ENCODE results near the gene SCN4A. TPM values are rescaled to one million over a fixed set of nuclear protein-coding genes. Genes with fewer than 3 reads are reported as not detected.

Gene SCN4A
- total and polyA plus RNA-seq, 2 of the 13 experiments (the other 11 are each of a cell fraction or from before 2014, with no cell fraction given), result 0.02 to 0.03 TPM

DNA sequence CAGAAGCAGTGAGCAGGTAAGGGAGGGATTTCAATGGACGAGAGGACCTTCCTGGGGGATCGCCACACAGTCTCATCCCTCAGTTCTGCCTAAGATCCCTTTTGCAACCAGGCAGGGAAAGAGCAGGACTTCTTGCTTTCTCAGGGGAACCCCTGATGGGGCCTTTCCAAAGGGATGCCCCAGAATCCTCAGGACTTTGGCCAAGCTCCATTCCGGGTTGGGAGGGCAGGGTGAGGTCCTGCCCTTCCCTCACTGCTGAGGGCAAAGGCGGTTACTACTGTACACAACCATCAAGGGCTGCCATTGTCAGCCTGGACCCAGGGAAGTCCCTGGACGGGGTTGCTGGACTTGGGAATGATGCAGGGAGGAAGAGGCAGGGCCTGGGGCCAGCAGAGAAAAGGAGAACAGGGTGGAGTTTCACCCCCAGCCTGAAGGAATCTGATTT is 35.1 kb upstream of the SCN4A start (continued):
- TF ChIP-seq, protein P1, sequence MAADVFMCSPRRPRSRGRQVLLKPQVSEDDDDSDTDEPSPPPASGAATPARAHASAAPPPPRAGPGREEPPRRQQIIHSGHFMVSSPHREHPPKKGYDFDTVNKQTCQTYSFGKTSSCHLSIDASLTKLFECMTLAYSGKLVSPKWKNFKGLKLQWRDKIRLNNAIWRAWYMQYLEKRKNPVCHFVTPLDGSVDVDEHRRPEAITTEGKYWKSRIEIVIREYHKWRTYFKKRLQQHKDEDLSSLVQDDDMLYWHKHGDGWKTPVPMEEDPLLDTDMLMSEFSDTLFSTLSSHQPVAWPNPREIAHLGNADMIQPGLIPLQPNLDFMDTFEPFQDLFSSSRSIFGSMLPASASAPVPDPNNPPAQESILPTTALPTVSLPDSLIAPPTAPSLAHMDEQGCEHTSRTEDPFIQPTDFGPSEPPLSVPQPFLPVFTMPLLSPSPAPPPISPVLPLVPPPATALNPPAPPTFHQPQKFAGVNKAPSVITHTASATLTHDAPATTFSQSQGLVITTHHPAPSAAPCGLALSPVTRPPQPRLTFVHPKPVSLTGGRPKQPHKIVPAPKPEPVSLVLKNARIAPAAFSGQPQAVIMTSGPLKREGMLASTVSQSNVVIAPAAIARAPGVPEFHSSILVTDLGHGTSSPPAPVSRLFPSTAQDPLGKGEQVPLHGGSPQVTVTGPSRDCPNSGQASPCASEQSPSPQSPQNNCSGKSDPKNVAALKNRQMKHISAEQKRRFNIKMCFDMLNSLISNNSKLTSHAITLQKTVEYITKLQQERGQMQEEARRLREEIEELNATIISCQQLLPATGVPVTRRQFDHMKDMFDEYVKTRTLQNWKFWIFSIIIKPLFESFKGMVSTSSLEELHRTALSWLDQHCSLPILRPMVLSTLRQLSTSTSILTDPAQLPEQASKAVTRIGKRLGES (CRISPR knock-in tag; IDR thresholded peaks at IDR 0.05; ENCODE audit: borderline replicate concordance), result no peak
- TF ChIP-seq ZNF263 (CRISPR knock-in tag; IDR thresholded peaks at IDR 0.05) (0 out of 2 replicates have a peak, but pooled peaks have one; percentile 10), DPF2 (CRISPR knock-in tag; IDR thresholded peaks at IDR 0.05; ENCODE audit: borderline replicate concordance, low read depth) (peak; percentile 70; the same call in 1 of the 2 replicates), ZNF547 (CRISPR knock-in tag; IDR thresholded peaks at IDR 0.05) (no peak), TCF12 (IDR thresholded peaks at IDR 0.05) (no peak), TCF12 (CRISPR knock-in tag; IDR thresholded peaks at IDR 0.05) (peak; percentile 30; the same call in 1 of the 2 replicates), KAT7 (CRISPR knock-in tag; IDR thresholded peaks at IDR 0.05; ENCODE audit: borderline replicate concordance) (no peak), HNF4A (CRISPR knock-in tag; IDR thresholded peaks at IDR 0.05) (peak; percentile 84), ZSCAN25 (CRISPR knock-in tag; IDR thresholded peaks at IDR 0.05) (peak; percentile 70), ZNF337 (CRISPR knock-in tag; IDR thresholded peaks at IDR 0.05; ENCODE audit: borderline replicate concordance, low read depth) (no peak), ZNF207 (IDR thresholded peaks at IDR 0.05; ENCODE audit: borderline replicate concordance) (no peak), ZSCAN22 (CRISPR knock-in tag; IDR thresholded peaks at IDR 0.05) (no peak), ZNF136 (CRISPR knock-in tag; IDR thresholded peaks at IDR 0.05; ENCODE audit: low read depth) (no peak), SP5 (CRISPR knock-in tag; IDR thresholded peaks at IDR 0.05; ENCODE audit: borderline replicate concordance, low read depth) (0 out of 2 replicates have a peak, but pooled peaks have one; percentile 20), THAP11 (CRISPR knock-in tag; IDR thresholded peaks at IDR 0.05) (0 out of 2 replicates have a peak, but pooled peaks have one; percentile 24), ELF3 (CRISPR knock-in tag; IDR thresholded peaks at IDR 0.05) (peak; percentile 49), U2AF1 (optimal IDR thresholded peaks at IDR 0.05; ENCODE audit: low read depth, low read length) (no peak), ZMYM3 (CRISPR knock-in tag; IDR thresholded peaks at IDR 0.05) (peak; percentile 71; the same call in 1 of the 2 replicates), ZNF124 (CRISPR knock-in tag; IDR thresholded peaks at IDR 0.05) (no peak), TGIF2 (CRISPR knock-in tag; IDR thresholded peaks at IDR 0.05) (no peak), PITX1 (CRISPR knock-in tag; IDR thresholded peaks at IDR 0.05) (peak; percentile 71), HOXA9 (CRISPR knock-in tag; IDR thresholded peaks at IDR 0.05; ENCODE audit: borderline replicate concordance) (no peak), POGZ (CRISPR knock-in tag; IDR thresholded peaks at IDR 0.05) (peak; percentile 62; the same call in 1 of the 2 replicates)
- TF ChIP-seq, protein P2, sequence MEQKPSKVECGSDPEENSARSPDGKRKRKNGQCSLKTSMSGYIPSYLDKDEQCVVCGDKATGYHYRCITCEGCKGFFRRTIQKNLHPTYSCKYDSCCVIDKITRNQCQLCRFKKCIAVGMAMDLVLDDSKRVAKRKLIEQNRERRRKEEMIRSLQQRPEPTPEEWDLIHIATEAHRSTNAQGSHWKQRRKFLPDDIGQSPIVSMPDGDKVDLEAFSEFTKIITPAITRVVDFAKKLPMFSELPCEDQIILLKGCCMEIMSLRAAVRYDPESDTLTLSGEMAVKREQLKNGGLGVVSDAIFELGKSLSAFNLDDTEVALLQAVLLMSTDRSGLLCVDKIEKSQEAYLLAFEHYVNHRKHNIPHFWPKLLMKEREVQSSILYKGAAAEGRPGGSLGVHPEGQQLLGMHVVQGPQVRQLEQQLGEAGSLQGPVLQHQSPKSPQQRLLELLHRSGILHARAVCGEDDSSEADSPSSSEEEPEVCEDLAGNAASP (CRISPR knock-in tag; IDR thresholded peaks at IDR 0.05; ENCODE audit: borderline replicate concordance), result no peak; the same call in 1 of the 2 replicates
- TF ChIP-seq, protein P3, sequence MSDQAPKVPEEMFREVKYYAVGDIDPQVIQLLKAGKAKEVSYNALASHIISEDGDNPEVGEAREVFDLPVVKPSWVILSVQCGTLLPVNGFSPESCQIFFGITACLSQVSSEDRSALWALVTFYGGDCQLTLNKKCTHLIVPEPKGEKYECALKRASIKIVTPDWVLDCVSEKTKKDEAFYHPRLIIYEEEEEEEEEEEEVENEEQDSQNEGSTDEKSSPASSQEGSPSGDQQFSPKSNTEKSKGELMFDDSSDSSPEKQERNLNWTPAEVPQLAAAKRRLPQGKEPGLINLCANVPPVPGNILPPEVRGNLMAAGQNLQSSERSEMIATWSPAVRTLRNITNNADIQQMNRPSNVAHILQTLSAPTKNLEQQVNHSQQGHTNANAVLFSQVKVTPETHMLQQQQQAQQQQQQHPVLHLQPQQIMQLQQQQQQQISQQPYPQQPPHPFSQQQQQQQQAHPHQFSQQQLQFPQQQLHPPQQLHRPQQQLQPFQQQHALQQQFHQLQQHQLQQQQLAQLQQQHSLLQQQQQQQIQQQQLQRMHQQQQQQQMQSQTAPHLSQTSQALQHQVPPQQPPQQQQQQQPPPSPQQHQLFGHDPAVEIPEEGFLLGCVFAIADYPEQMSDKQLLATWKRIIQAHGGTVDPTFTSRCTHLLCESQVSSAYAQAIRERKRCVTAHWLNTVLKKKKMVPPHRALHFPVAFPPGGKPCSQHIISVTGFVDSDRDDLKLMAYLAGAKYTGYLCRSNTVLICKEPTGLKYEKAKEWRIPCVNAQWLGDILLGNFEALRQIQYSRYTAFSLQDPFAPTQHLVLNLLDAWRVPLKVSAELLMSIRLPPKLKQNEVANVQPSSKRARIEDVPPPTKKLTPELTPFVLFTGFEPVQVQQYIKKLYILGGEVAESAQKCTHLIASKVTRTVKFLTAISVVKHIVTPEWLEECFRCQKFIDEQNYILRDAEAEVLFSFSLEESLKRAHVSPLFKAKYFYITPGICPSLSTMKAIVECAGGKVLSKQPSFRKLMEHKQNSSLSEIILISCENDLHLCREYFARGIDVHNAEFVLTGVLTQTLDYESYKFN (CRISPR knock-in tag; conservative IDR thresholded peaks at IDR 0.05), result peak; percentile 78

Data from HepG2 (cell line).